GM12864 (cell line): Measurements from ENCODE around the gene PHLPP1.
A peak's percentile ranks its signal among the peaks of the same experiment; 100 is the strongest.

Source experiments
- DNase-seq: peaks from one replicate; pipeline ENCODE4 v3.0.0-alpha.2; 2011; ENCODE audit warnings: low read depth
- H3K4me3 ChIP-seq: 2 replicates; pipeline ENCODE4 v1.5.1; 2011; ENCODE audit warnings: mild to moderate bottlenecking, low read depth, low read length, control low read depth
- TF ChIP-seq, protein P1 (sequence below): IDR thresholded peaks from 2 replicates; pipeline ENCODE4 v1.5.1; 2011; ENCODE audit warnings: low read depth, mild to moderate bottlenecking, moderate library complexity, low read length, control low read depth, inconsistent platforms; ENCODE audit errors: missing control alignments

PHLPP1 gene

DNA sequence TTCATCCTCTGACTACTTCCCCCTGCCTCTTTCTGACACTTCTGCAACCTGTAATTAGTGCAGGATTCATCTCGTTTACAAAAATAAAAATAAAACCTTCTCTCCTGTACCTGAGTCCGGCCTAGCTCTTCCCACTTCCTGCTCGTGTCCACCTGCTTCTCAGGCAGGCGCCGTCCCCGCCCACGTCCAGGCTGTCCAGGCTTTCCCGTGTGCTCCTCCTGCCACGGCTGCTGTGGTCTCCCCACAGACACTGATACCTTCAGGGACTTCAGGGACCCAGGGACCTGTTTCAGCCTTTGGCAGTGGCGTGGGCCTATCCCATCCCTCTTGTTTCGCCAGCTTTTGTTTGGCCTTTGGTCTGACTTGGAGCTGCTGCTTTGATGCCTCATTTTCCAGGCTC is 272.5 kb downstream of the PHLPP1 start:
- H3K4me3 ChIP-seq, result no peak overlapping the region
- TF ChIP-seq, protein P1, sequence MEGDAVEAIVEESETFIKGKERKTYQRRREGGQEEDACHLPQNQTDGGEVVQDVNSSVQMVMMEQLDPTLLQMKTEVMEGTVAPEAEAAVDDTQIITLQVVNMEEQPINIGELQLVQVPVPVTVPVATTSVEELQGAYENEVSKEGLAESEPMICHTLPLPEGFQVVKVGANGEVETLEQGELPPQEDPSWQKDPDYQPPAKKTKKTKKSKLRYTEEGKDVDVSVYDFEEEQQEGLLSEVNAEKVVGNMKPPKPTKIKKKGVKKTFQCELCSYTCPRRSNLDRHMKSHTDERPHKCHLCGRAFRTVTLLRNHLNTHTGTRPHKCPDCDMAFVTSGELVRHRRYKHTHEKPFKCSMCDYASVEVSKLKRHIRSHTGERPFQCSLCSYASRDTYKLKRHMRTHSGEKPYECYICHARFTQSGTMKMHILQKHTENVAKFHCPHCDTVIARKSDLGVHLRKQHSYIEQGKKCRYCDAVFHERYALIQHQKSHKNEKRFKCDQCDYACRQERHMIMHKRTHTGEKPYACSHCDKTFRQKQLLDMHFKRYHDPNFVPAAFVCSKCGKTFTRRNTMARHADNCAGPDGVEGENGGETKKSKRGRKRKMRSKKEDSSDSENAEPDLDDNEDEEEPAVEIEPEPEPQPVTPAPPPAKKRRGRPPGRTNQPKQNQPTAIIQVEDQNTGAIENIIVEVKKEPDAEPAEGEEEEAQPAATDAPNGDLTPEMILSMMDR, result no peak
- no peak for DNase-seq

- no peak for DNase-seq
- H3K4me3 ChIP-seq, result no peak overlapping the region
- TF ChIP-seq, protein P1, result no peak
These were observed 273.1 kb downstream of the PHLPP1 start for GRCh38 chr18:62988471-62988870.

DNA sequence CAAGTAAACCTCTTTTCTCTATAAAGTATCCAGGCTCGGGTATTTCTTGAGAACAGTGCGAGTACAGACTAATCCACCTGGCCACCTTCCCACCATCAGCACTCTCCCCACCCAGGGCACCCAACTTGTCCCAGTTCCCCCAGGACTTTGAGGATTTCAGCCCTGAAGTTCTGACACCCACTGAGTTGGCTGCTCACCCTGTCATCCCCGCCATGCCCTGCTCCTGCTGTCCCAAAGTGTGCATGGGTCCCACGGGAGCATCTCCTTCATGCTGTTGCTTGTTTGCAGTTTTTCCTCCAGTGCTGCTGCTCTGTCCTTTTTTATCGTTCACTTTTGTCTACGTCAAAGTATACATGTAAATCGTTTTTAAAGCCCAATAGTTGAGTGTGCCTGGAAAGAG is 273.9 kb downstream of the PHLPP1 start:
- TF ChIP-seq, protein P1, result no peak

GRCh38 chr18:62990653-62991052 is 275.3 kb downstream of the PHLPP1 start:
- DNase-seq, result no peak
- no peak overlapping the region for H3K4me3 ChIP-seq
- TF ChIP-seq, protein P1, result no peak

More for the DNA sequence above, 273.9 kb downstream of the PHLPP1 start:
- DNase-seq, result no peak
- no peak overlapping the region for H3K4me3 ChIP-seq

GRCh38 chr18:62991389-62991788 is 276.0 kb downstream of the PHLPP1 start:
- DNase-seq, result no peak
- H3K4me3 ChIP-seq, result no peak overlapping the region
- TF ChIP-seq, protein P1, result no peak

GRCh38 chr18:62991959-62992358 is 276.6 kb downstream of the PHLPP1 start:
- H3K4me3 ChIP-seq, result no peak overlapping the region
- DNase-seq, result no peak
- TF ChIP-seq, protein P1, result peak; percentile 6

DNA sequence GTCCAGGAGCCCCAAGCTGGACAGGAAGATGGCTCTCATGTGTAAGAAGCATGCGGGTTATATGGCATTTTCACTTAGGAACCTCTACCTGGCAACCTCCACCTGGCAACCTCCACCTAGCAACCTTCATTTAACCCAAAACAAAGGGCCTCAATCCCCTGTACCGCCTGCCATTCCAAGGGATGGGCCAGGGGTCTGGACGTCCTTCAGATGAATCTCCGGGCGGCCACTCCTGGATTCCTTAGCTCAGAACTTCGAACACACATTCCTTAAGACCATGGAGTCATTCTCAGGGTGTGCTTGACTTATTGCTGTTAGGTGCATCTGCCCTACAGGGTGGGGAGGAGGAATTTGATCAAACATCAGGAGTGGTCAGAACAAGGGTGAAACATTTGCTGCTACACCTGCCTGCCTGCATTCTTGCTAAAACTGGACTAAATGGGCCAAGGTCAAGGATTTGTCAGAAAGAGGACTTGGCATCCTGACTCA is 277.6 kb downstream of the PHLPP1 start:
- TF ChIP-seq, protein P1, result no peak
- DNase-seq, result no peak
- H3K4me3 ChIP-seq, result no peak overlapping the region
